K562 (cell line): ENCODE results near the gene FKRP. TPM values are rescaled to one million over a fixed set of nuclear protein-coding genes. Genes with fewer than 3 reads are reported as not detected.

ENCODE experiments used
- ATF4 ChIP-seq: fragments of 450-650 bp; formaldehyde crosslinking; IDR thresholded peaks from 2 replicates; pipeline ENCODE4 v1.4.0; 2022; ENCODE audit warnings: mild to moderate bottlenecking, moderate library complexity
- BHLHE40 ChIP-seq: IDR thresholded peaks from 2 replicates; pipeline ENCODE4 v1.6.1; 2011; ENCODE audit warnings: low read length, improper control_type of control experiment
- HDGF ChIP-seq: fragments of 450-650 bp; IDR thresholded peaks from 2 replicates; pipeline ENCODE4 v1.6.1; 2016
- HNRNPUL1 ChIP-seq: fragments of 200-400 bp; formaldehyde crosslinking; IDR thresholded peaks from 2 replicates; pipeline ENCODE4 v1.6.1; 2017; ENCODE audit warnings: low read length
- ILF3 ChIP-seq: fragments of 450-650 bp; IDR thresholded peaks from 2 replicates; pipeline ENCODE4 v1.6.1; 2018; ENCODE audit warnings: antibody characterized with exemption, mild to moderate bottlenecking, moderate library complexity, borderline replicate concordance
- MLLT1 ChIP-seq, 2 experiments: fragments of 450-650 bp; IDR thresholded peaks; 2 replicates each; pipeline ENCODE4 v1.6.1; 2016
- NR0B1 ChIP-seq: fragments of 450-650 bp; IDR thresholded peaks from one replicate; pipeline ENCODE4 v1.6.1; 2018; ENCODE audit warnings: mild to moderate bottlenecking, moderate library complexity; ENCODE audit not compliant: partially characterized antibody
- RAD51 ChIP-seq: fragments of 450-650 bp; IDR thresholded peaks from 2 replicates; pipeline ENCODE4 v1.7.1; 2016; ENCODE audit warnings: low read depth, mild to moderate bottlenecking, borderline replicate concordance
- SMC3 ChIP-seq: conservative IDR thresholded peaks from 2 replicates; pipeline ENCODE4 v1.6.1; 2011; ENCODE audit warnings: low read depth, low read length, improper control_type of control experiment; ENCODE audit not compliant: insufficient read depth
- SPI1 ChIP-seq: IDR thresholded peaks from 2 replicates; pipeline ENCODE4 v1.6.1; 2011; ENCODE audit warnings: low read depth, low read length, control low read depth, borderline replicate concordance
- ZBTB33 ChIP-seq: sonication (generic); formaldehyde crosslinking; IDR thresholded peaks from 2 replicates; pipeline ENCODE4 v1.8.1; 2023; ENCODE audit warnings: mild to moderate bottlenecking, missing genetic modification reagents
- ZNF75A ChIP-seq: fragments of 450-650 bp; formaldehyde crosslinking; IDR thresholded peaks from 2 replicates; pipeline ENCODE4 v1.4.0; 2020; ENCODE audit warnings: mild to moderate bottlenecking
- polyA plus RNA-seq, 8 experiments: library from polyadenylated mRNA; depleted of rRNA in 4 of 8; stranded (reverse) in 5 of 8; unstranded in 3 of 8; fragments of >200 nt; fragmentation: Nextera tagmentation in 2 of 8; fragmentation: Illumina TruSeq in 1 of 8; extraction: Ambion mirVana in 2 of 8; extraction: Trizol in 1 of 8; gene quantifications; 2 replicates each; pipeline versions ENCODE4 v1.2.1 to v1.2.3, GENCODE V29; 2011 to 2014; ENCODE audit warnings: inconsistent platforms in 1 of 8, missing spikeins in 1 of 8
- total RNA-seq, 7 experiments: library from RNA; depleted of rRNA in 6 of 7; stranded (reverse); fragments of >200 nt in 6 of 7; fragmentation: Illumina TruSeq in 2 of 7; extraction: Trizol in 2 of 7; gene quantifications; 2 replicates each; pipeline versions ENCODE4 v1.2.1 to v1.2.3, GENCODE V29; 2011 to 2021; ENCODE audit warnings: low replicate concordance in 1 of 7
- TF ChIP-seq, protein P1 (sequence below): sonication (generic); formaldehyde crosslinking; IDR thresholded peaks from 2 replicates; pipeline ENCODE4 v1.8.0; 2022; ENCODE audit warnings: missing genetic modification reagents, mild to moderate bottlenecking, moderate library complexity, borderline replicate concordance
- TF ChIP-seq, protein P2 (sequence below), 3 experiments: fragments of 200-800 bp in 1 of 3; sonication (Bioruptor generic) in 1 of 3; sonication (generic) in 1 of 3; formaldehyde crosslinking in 1 of 3; IDR thresholded peaks; 2 replicates each; pipeline versions ENCODE4 v1.6.1 to v1.8.0; 2016 to 2022; ENCODE audit warnings: mild to moderate bottlenecking in 2 of 3, missing compliant biosample characterization in 2 of 3, missing genetic modification characterization in 2 of 3, missing genetic modification reagents in 1 of 3
- TF ChIP-seq, protein P3 (sequence below), 2 experiments: fragments of 200-800 bp in 1 of 2; sonication (Bioruptor generic) in 1 of 2; sonication (generic) in 1 of 2; formaldehyde crosslinking in 1 of 2; IDR thresholded peaks in 1 of 2; conservative IDR thresholded peaks in 1 of 2; 2 replicates each; pipeline versions ENCODE4 v1.5.0 to v1.6.1; 2016 to 2020; ENCODE audit warnings: missing compliant biosample characterization in 1 of 2, missing genetic modification characterization in 1 of 2, missing genetic modification reagents in 1 of 2

The FKRP gene
- total and polyA plus RNA-seq, 9 of the 15 experiments (the other 6 are each of a cell fraction or from before 2014, with no cell fraction given): 0.68 to 16.1 (median 6.5) TPM

GRCh38 chr19:46736531-46737297 lies 9.1 kb upstream of the FKRP start (continued):
- TF ChIP-seq NR0B1 (no peak), SPI1 (0 out of 2 replicates have a peak, but pooled peaks have one; percentile 13), HDGF (0 out of 2 replicates have a peak, but pooled peaks have one; percentile 85), BHLHE40 (peak; percentile 89), ATF4 (CRISPR knock-in tag) (no peak), ZNF75A (no peak), RAD51 (peak; percentile 94), ILF3 (no peak), ZBTB33 (CRISPR knock-in tag) (peak; percentile 42; the same call in 1 of the 2 replicates), MLLT1 (IDR thresholded peaks at IDR 0.05) (no peak), SMC3 (no peak), HNRNPUL1 (no peak)
- TF ChIP-seq, protein P1, sequence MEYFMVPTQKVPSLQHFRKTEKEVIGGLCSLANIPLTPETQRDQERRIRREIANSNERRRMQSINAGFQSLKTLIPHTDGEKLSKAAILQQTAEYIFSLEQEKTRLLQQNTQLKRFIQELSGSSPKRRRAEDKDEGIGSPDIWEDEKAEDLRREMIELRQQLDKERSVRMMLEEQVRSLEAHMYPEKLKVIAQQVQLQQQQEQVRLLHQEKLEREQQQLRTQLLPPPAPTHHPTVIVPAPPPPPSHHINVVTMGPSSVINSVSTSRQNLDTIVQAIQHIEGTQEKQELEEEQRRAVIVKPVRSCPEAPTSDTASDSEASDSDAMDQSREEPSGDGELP (CRISPR knock-in tag): peak; percentile 61; the same call in 1 of the 2 replicates
- TF ChIP-seq, protein P2, sequence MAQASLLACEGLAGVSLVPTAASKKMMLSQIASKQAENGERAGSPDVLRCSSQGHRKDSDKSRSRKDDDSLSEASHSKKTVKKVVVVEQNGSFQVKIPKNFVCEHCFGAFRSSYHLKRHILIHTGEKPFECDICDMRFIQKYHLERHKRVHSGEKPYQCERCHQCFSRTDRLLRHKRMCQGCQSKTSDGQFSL (CRISPR knock-in tag; IDR thresholded peaks at IDR 0.05): no peak
- TF ChIP-seq, protein P2 (tag; IDR thresholded peaks at IDR 0.05): no peak
- TF ChIP-seq, protein P3, sequence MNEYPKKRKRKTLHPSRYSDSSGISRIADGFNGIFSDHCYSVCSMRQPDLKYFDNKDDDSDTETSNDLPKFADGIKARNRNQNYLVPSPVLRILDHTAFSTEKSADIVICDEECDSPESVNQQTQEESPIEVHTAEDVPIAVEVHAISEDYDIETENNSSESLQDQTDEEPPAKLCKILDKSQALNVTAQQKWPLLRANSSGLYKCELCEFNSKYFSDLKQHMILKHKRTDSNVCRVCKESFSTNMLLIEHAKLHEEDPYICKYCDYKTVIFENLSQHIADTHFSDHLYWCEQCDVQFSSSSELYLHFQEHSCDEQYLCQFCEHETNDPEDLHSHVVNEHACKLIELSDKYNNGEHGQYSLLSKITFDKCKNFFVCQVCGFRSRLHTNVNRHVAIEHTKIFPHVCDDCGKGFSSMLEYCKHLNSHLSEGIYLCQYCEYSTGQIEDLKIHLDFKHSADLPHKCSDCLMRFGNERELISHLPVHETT (CRISPR knock-in tag; conservative IDR thresholded peaks at IDR 0.05 in 1 of 2, IDR thresholded peaks at IDR 0.05 in 1 of 2): no peak
